GM19324 (cell line): Measurements from ENCODE around the gene STMND1.

Experiments
- ATAC-seq: cut with Tn5 transposase; IDR thresholded peaks from one replicate; pipeline ENCODE4 v1.9.1; 2021; ENCODE audit warnings: mild to moderate bottlenecking, moderate library complexity; ENCODE audit not compliant: unreplicated experiment, low FRiP score

Gene STMND1

DNA sequence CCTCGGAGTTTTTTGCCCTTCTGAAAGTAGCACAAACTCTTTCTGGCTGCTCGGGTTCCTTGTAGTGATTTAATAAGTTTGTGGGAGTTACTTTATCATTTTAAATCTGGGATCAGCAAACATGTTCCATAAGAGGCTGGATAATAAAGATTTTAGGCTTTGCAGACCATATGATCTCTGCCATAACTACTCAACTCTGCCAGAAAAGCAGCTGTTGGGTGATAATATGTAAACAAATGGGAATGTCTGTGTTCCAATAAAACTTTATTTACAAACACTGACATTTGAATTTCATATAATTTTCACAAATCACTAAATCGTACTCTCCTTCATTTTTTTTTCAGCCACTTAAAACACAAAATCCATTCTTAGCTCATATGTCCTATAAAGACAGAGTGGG is 3.9 kb upstream of the STMND1 start:
- ATAC-seq: no peak

DNA sequence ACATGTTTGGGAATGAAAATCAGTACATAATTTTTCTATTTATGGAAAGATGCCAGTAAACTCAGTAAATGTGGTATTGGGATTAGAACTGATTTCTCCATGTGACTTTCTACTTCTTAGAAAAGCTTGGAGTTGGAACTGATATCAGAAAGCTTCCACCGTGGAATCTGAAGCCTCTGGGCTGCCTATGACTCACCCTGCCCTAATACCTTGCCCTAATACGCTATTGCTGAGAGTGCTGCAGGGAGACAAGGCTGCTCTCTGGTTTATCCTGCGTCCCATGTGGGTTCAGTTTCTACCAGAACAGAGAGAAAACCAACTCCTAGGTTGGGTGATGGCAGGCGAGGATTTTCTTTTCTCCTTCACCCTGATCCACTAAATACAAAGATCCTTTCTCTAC is 3.3 kb upstream of the STMND1 start:
- no peak for ATAC-seq

GRCh38 chr6:17099401-17100059 is 2.3 kb upstream of the STMND1 start:
- no peak for ATAC-seq

DNA sequence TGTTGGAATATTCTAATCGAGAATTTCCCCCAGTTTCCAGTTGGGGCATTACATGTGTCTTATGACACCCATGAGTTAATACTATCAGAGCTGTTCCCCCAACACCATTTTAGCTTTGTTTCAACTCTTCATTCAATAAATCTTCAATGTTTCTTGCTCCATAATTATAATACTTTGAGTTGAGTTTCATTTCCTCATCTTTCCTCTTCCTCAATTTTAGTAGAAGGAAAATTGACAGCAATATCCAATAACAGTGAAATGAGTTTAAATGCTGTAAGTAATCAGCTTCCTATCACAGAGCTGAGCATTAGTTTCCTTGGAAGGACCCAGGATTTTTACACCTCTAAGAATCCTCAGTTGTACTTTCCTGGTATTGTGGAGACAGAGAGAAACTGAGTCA is 1.0 kb upstream of the STMND1 start:
- ATAC-seq: no peak

GRCh38 chr6:17102258-17102870 is 514 bp downstream of the STMND1 start:
- no peak for ATAC-seq

- ATAC-seq: no peak
These were observed 1.9 kb downstream of the STMND1 start for GRCh38 chr6:17103715-17104114.

- no peak for ATAC-seq
These were observed 6.0 kb downstream of the STMND1 start for GRCh38 chr6:17107863-17108262.

- no peak for ATAC-seq
These were observed 13.6 kb downstream of the STMND1 start for GRCh38 chr6:17115251-17116116.

DNA sequence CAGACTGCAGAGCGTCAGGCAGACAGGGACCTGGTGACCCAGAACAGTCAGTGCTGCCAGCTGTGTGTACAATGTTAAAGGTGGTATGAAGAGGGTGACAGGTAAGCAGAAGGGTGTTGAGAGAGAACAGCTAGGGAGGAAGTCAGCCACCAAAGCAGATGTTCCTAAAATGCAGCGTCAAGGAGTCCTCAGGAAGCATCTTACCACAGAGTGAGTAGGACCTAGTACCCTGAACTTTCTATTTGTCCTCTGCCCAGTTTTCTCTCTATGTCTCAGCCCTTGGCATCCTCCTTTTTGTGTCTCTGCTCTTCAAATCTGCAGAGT is 14.2 kb downstream of the STMND1 start:
- no peak for ATAC-seq

- ATAC-seq: no peak
These were observed 18.2 kb downstream of the STMND1 start for GRCh38 chr6:17120019-17120418.

GRCh38 chr6:17125407-17125806 is 23.6 kb downstream of the STMND1 start:
- ATAC-seq: no peak

GRCh38 chr6:17130786-17131185 is 28.9 kb downstream of the STMND1 start:
- ATAC-seq: no peak

DNA sequence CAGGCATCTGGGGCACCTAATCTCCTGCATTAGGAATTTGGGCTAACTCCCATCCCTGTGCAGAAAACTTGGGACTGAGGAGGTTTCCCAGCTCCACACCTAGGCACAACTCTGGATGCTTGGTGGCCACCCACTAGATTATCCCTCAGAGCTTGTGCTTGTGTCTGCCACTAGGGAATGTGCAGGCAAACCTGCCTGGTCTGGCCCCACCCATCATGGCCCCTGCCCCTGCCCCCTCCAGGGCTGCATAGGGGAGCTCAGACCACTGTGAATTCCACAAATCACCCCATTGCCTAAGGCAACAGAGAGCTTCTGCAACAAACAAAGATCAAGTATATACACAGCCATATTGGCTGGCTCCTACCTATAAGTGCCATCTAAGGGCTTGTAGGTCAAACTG is 31.1 kb downstream of the STMND1 start:
- no peak for ATAC-seq

DNA sequence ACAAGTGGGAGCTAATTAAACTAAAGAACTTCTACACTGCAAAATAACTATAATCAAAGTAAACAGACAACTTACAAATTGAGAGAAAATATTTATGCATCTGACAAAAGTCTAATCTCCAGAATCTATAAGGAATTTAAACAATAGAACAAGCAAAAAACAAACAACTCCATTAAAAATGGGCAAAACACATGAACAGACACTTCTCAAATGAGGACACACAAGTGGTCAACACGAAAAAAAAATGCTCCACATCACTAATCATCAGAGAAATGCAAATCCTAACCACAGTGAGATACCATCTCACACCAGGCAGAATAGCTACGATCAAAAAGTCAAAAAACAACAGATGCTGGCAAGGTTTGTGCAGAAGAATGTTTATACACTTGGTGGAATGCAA is 36.2 kb downstream of the STMND1 start:
- ATAC-seq: no peak

- ATAC-seq: no peak
These were observed 42.2 kb downstream of the STMND1 start for GRCh38 chr6:17144016-17144415.

- no peak for ATAC-seq
These were observed 47.7 kb downstream of the STMND1 start for GRCh38 chr6:17149571-17149970.

DNA sequence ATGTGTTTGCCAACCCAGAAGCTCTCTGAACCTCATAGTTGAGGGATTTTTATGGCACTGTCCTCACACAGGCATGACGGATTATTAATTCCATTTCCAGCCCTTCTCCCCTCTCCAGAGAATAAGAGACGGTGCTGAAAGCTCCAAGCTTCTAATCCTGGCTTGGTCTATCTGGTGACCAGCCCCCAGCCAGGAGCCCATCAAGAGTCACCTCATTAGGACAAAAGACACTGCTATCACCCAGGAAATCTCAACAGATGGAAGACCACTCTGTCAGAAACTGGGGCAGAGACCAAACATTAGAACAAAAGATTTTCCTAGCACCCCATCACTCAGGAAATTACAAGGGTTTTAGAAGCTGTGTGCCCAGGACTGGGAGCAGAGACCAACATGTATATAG is 48.2 kb downstream of the STMND1 start:
- no peak for ATAC-seq

DNA sequence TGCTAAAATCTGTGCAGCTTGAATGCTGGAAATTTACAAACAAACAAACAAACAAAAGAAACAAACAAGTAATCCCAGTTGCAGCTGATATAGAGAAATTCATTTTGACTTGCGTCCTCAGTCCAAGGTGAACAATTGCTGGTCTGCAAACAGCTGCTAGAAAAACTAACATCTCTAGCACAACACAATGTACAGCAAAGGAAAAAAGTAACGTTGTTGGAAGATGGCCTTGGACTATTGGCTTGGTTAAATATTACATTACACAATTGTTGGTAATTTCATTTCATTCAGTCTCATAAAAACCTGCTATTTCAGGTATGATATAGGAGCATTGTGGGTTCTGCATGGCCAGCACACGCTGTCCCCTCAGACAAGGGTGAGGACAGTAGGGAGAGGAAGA is 50.0 kb downstream of the STMND1 start:
- ATAC-seq: no peak

DNA sequence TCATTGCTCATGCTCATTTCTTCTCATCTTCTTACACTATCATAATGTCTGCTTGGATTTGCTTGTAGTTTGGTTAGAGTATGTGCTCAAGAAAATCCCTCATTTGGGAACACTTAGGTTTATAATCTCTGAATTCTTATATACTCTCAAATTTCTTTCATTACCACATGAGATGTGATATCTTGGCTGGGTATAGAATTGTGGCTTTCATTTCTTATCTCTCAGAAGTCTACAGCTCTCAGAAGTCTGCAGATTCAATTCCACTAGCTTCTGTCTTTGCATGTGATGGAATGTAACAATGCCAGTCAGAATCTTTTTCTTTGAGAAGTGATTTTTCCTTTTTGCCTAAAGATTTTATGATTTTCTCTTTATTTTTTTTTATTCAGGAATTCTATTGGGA is 50.9 kb downstream of the STMND1 start:
- no peak for ATAC-seq

- no peak for ATAC-seq
These were observed 54.5 kb downstream of the STMND1 start for GRCh38 chr6:17156112-17156921.

GRCh38 chr6:17156966-17157365 is 55.1 kb downstream of the STMND1 start:
- ATAC-seq: no peak
